ENCODE measurements around the gene FSTL3. TPM values are rescaled to one million over a fixed set of nuclear protein-coding genes. Genes with fewer than 3 reads are reported as not detected.

FSTL3 gene
- total RNA-seq, 1 experiment from 2014 or later = 32.5 TPM

GRCh38 chr19:704447-704741 is 28.2 kb downstream of the FSTL3 start:
- H3K4me1 ChIP-seq (ENCODE audit: control insufficient read depth, insufficient read depth, low read length) = no peaks in the 10 kb centered on the region
- H3K27me3 ChIP-seq (ENCODE audit: control insufficient read depth, insufficient read depth, low read length) = no peaks in the 10 kb centered on the region
- ChIA-PET POLR2A (interaction anchor here (1.0 kb wide), 1 partner anchor 27 kb away, joined by 5 read pairs; no protein-coding TSS in a partner anchor), CTCF (no interaction called here)
- BruUV-seq (replicated peaks) = no TSS peak
- no peak overlapping the region for H3K4me3 ChIP-seq (ENCODE audit: low read depth in 2 of 2, low read length in 2 of 2)
- DNase-seq (ENCODE audit: low read depth, low spot score) (no peak), ATAC-seq (no peak)
- intact Hi-C loops (cut with micrococcal nuclease; ENCODE audit: unreplicated experiment) (no loop called here), in situ Hi-C loops (cut with HindIII; ENCODE audit: low pct_unique_long_range_greater_than_20kb, low sequenced_read_pairs) (no loop called here)
- H3K9me3 ChIP-seq (ENCODE audit: control insufficient read depth, insufficient read depth, low read depth, low read length) = no peaks in the 10 kb centered on the region
- H3K36me3 ChIP-seq (ENCODE audit: control insufficient read depth, insufficient read depth, low read length) = no peaks in the 10 kb centered on the region; the same call in 1 of the 2 replicates
- TF ChIP-seq REST (IDR thresholded peaks at IDR 0.05; ENCODE audit: insufficient read depth in 1 of 2, low read depth in 2 of 2, low read length in 1 of 2) = no peak
- no peak for TF ChIP-seq POLR2AphosphoS5 (IDR thresholded peaks at IDR 0.05; ENCODE audit: low read depth, low read length)
- no peak for TF ChIP-seq SIN3A (IDR thresholded peaks at IDR 0.05; ENCODE audit: borderline replicate concordance, insufficient read depth, low read depth, low read length)
- no peak for TF ChIP-seq TCF7L2 (IDR thresholded peaks at IDR 0.05; ENCODE audit: low read depth, low read length)
- no peak for TF ChIP-seq CTCF (IDR thresholded peaks at IDR 0.05)
- no peak overlapping the region for H3K27ac ChIP-seq (ENCODE audit: low read length)

GRCh38 chr19:708154-709143 is 32.3 kb downstream of the FSTL3 start, which contains the start of gene PALM:
Gene PALM (plus strand): TSS chr19:708935. CDS start chr19:709147, 212 bp downstream.
- H3K9me3 ChIP-seq (ENCODE audit: control insufficient read depth, insufficient read depth, low read depth, low read length) = no peaks in the 10 kb centered on the region
- POLR2A ChIA-PET = no interaction called here
- in situ Hi-C loops (cut with HindIII; ENCODE audit: low pct_unique_long_range_greater_than_20kb, low sequenced_read_pairs) = no loop called here
- peak within 1 kb of the TSS; percentile 38 to 46 for H3K4me3 ChIP-seq (ENCODE audit: low read depth in 2 of 2, low read length in 2 of 2)
- no TSS peak for BruUV-seq (replicated peaks)
- no peaks in the 10 kb centered on the region for H3K27me3 ChIP-seq (ENCODE audit: control insufficient read depth, insufficient read depth, low read length)
- H3K4me1 ChIP-seq (ENCODE audit: control insufficient read depth, insufficient read depth, low read length) = no peaks in the 10 kb centered on the region
- no peak within 1 kb of the TSS for H3K27ac ChIP-seq (ENCODE audit: low read length)
- CTCF ChIA-PET = no interaction called here
- ATAC-seq (peak; percentile 69), DNase-seq (ENCODE audit: low read depth, low spot score) (no peak)
- intact Hi-C loops (cut with micrococcal nuclease; ENCODE audit: unreplicated experiment) = no loop called here
- TF ChIP-seq REST (IDR thresholded peaks at IDR 0.05; ENCODE audit: insufficient read depth in 1 of 2, low read depth in 2 of 2, low read length in 1 of 2) (no peak), CTCF (IDR thresholded peaks at IDR 0.05) (peak; percentile 71; the same call in 1 of the 2 replicates)
- no peaks in the 10 kb centered on the region; the same call in 1 of the 2 replicates for H3K36me3 ChIP-seq (ENCODE audit: control insufficient read depth, insufficient read depth, low read length)

All from Panc1 (cell line).